ENCODE measurements around the gene GTF2H1.
A peak's percentile ranks its signal among the peaks of the same experiment; 100 is the strongest.

Gene GTF2H1

DNA sequence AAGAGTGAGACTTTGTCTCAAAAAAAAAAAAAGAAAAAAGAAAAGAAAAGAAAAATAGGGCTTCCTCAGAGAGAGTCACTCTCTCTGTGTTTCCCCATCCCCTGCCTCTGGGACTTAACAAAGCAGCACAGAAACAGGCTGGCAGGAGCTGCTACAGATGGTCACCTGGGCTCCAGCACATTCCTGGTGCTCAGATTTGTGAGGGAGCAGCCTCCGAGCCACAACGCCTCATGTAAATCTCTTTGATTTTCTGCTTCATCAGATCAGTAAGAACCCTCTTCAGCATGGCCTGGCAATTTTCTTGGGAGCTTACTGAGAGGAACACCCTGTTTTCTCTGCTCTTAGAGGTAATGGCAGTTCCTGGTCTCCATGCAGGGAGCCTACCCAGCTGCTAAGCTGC is 56.8 kb downstream of the GTF2H1 start:
- no peak for DNase-seq (ENCODE audit: low spot score)
- TF ChIP-seq, protein P1, sequence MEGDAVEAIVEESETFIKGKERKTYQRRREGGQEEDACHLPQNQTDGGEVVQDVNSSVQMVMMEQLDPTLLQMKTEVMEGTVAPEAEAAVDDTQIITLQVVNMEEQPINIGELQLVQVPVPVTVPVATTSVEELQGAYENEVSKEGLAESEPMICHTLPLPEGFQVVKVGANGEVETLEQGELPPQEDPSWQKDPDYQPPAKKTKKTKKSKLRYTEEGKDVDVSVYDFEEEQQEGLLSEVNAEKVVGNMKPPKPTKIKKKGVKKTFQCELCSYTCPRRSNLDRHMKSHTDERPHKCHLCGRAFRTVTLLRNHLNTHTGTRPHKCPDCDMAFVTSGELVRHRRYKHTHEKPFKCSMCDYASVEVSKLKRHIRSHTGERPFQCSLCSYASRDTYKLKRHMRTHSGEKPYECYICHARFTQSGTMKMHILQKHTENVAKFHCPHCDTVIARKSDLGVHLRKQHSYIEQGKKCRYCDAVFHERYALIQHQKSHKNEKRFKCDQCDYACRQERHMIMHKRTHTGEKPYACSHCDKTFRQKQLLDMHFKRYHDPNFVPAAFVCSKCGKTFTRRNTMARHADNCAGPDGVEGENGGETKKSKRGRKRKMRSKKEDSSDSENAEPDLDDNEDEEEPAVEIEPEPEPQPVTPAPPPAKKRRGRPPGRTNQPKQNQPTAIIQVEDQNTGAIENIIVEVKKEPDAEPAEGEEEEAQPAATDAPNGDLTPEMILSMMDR (IDR thresholded peaks at IDR 0.05; ENCODE audit: extremely low read depth, insufficient read depth, missing control alignments): no peak
- in situ Hi-C loops (cut with MboI; ENCODE audit: low pct_unique_long_range_greater_than_20kb, low sequenced_read_pairs, unreplicated experiment): no loop called here

DNA sequence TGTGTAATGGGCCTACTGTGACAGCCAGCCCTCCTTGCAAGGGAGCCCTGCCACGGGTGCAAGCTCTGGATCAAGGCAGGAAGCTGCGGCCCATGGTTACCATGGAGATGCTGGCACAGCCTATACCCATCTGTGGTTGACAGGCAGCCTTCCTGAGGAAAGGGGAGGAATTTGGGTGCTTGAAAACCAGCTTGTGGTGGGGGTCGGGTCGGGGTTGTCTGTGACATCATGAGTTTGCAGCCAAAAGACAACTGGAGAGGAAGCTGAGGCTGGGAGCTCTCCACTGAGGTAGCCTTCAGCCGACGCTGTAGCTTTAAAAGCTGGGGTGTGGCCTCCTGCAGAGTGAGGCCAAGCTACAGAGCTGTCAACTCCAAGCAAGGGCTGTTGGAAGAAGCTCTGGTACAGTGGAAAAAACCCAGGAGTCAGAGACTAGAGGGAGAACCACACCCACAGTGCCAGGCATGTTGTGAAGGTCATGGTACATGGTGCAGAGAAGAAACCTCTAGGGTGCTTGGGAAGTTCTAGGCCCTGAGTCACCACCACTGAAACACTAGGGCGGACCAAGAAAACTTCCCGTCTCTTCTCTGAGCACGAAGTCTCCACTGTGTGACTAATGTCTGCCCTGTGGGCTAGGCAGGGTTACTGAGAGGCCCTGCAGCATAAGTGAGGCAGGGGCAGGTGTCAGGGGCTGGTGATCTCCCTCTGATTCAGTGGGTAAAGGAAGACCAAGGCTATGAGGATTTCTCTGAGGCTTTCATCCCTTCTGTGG is 61.2 kb downstream of the GTF2H1 start:
- DNase-seq (ENCODE audit: low spot score): peak; percentile 80
- TF ChIP-seq, protein P1 (IDR thresholded peaks at IDR 0.05; ENCODE audit: extremely low read depth, insufficient read depth, missing control alignments): no peak
- in situ Hi-C loops (cut with MboI; ENCODE audit: low pct_unique_long_range_greater_than_20kb, low sequenced_read_pairs, unreplicated experiment): no loop called here

DNA sequence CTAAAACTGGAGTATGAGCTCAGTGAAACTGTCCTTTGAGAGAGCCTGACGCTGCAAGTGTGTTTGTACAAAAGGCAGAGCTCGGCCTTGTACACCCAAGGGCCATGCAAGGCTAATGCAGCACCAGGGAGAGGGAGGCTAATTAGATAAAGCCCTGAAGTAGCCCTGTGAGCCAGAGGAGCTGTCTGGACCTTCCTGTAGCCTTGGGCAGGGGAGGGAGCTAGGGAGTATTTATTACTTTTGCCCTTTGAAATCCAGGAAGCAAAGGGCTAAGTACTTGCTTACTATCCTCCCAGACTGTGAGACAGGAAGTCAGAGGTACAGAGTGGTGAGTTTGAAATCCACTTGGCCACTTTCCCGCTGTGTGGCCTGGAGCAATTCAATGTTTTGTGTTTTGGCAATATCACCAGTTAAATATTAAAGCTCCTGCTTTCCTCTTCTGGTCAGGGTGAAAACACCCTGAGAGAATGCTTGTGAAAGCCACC is 61.8 kb downstream of the GTF2H1 start:
- in situ Hi-C loops (cut with MboI; ENCODE audit: low pct_unique_long_range_greater_than_20kb, low sequenced_read_pairs, unreplicated experiment): no loop called here
- DNase-seq (ENCODE audit: low spot score): no peak
- TF ChIP-seq, protein P1 (IDR thresholded peaks at IDR 0.05; ENCODE audit: extremely low read depth, insufficient read depth, missing control alignments): no peak

DNA sequence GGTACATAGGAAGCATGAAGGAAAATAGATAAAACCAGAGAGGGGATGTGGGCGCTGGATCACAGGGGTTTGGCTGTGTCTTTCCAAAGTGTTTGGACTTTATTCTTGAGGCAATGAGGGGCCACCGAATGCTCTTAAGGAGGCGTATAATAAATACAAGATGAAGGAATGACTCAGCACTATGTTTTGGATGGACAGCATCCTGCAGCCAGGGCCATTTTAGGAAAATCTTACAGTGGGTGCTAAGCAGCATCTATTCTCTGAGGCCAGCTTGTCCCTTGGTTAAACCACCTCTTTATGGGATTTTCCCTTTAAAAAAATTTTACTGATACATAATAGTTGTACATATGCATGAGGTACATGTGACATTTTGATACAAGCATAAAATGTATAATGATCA is 67.7 kb downstream of the GTF2H1 start:
- in situ Hi-C loops (cut with MboI; ENCODE audit: low pct_unique_long_range_greater_than_20kb, low sequenced_read_pairs, unreplicated experiment): no loop called here
- DNase-seq (ENCODE audit: low spot score): no peak
- TF ChIP-seq, protein P1 (IDR thresholded peaks at IDR 0.05; ENCODE audit: extremely low read depth, insufficient read depth, missing control alignments): no peak

DNA sequence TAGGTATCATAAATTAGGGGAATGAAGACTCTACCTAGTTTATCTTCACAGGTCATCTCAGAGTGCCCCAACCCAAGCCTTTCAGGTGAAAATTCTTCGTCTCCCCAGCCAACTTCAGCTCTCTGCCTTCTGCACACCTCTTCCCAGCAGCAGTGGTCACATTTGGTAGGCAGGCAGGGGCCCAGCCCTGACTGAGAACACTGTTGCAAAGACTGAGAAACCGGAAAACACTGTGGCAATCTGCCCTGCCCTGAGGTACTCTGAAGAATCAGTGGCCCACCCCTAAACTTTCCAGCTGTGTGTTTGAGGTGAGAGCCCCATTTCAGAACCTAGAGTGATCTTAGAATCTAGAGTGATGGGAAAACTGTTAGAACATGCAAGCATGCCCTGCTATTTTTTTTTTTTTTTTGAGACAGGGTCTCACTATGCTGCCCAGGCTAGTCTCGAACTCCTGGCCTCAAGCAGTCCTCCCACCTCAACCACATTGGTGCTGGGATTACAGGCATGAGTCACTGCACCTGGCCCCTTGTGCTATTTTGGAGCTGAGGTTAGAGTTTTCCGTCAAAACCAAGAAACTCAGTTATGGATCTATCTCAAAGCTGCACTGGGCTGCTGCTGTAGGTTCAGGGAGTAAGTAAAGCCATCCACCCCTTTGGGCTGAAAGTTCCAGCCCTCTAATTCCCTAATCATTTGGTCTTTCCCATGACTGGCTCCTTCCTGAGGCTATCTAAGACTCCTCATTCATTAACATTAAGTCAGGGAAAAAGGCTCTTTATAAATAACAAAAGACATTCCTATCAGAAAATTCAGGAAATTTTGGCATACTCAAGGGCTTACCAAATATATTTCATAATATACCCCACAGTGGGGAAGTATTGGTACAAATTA is 70.3 kb downstream of the GTF2H1 start:
- in situ Hi-C loops (cut with MboI; ENCODE audit: low pct_unique_long_range_greater_than_20kb, low sequenced_read_pairs, unreplicated experiment): no loop called here
- no peak for DNase-seq (ENCODE audit: low spot score)
- TF ChIP-seq, protein P1 (IDR thresholded peaks at IDR 0.05; ENCODE audit: extremely low read depth, insufficient read depth, missing control alignments): no peak

DNA sequence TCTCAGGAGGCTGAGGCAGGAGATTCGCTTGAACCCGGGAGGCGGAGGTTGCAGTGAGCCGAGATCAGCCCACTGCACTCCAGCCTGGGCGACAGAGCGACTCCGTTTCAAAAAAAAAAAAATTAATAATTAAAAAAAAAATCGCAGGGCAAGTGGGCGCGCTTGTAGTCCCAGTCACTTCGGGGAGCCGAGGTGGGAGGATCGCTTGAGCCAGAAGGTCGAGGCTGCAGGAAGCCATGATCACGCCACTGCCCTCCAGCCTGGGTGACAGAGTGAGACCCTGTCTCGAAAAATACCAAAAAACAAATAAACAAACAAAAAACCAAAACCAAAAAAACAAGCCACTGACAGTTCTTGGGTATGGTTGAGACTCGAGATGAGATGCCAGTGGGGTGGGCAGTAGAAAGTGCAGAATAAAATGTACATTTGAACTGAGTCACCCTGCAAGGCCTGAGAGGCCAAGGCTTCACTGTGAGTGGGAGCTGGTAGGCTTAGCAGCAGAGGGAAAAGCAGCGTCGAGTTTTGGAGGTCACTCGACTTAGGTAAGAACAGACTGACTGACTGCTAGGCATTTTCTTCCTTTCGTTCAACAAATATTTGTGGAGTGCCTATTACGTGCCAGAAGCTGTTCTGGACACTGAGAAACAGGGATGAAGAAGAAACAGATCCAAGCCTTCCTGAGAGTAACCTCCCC is 71.4 kb downstream of the GTF2H1 start:
- DNase-seq (ENCODE audit: low spot score): peak; percentile 17
- in situ Hi-C loops (cut with MboI; ENCODE audit: low pct_unique_long_range_greater_than_20kb, low sequenced_read_pairs, unreplicated experiment): no loop called here
- TF ChIP-seq, protein P1 (IDR thresholded peaks at IDR 0.05; ENCODE audit: extremely low read depth, insufficient read depth, missing control alignments): no peak

Data from GM13977 (cell line).